ENCODE measurements around the gene JMJD4.

Gene JMJD4

DNA sequence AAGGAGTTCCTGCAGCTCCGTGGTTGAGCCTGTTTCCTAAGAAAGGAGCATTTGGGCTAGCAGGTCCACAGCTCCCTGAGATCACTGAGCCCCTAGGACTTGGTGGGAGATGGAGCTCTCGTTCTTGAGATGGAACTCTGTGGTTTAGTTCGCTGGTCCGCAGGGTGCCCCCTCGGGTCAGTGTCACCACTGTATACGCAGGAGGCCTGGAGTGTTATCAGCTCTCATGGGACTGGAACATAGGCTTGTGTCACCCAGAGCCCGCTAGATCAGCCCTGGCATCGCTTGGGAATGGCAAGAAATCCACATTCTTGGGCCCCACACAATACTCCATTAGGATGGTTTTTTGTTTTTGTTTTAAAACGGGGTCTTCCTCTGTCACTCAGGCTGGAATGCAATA lies 3.7 kb upstream of the JMJD4 start:
- Histone ChIP-seq H3K9me3 (ENCODE audit: insufficient read depth, low read length) (no peaks in the 10 kb centered on the region), H3K9ac (ENCODE audit: low read length) (no peak overlapping the region), H3K79me2 (ENCODE audit: low read length) (peaks cover 99% of the 10 kb centered on the region), H3K27ac (ENCODE audit: low read length) (no peak overlapping the region), H3K4me2 (ENCODE audit: low read length) (no peak overlapping the region), H3K4me1 (ENCODE audit: low read length) (peaks cover 22% of the 10 kb centered on the region), H4K20me1 (ENCODE audit: insufficient read depth, low read length) (peaks cover 54% of the 10 kb centered on the region), H3K27me3 (ENCODE audit: low read depth, low read length) (no peaks in the 10 kb centered on the region), H2AFZ (ENCODE audit: low read depth, low read length) (no peak overlapping the region), H3K36me3 (replicated peaks; ENCODE audit: low read depth, low read length) (peaks cover 39% of the 10 kb centered on the region), H3K4me3 (ENCODE audit: low read length) (no peak overlapping the region)
- no peak for TF ChIP-seq EZH2phosphoT487 (IDR thresholded peaks at IDR 0.05; ENCODE audit: low read depth)
- TF ChIP-seq, protein P1, sequence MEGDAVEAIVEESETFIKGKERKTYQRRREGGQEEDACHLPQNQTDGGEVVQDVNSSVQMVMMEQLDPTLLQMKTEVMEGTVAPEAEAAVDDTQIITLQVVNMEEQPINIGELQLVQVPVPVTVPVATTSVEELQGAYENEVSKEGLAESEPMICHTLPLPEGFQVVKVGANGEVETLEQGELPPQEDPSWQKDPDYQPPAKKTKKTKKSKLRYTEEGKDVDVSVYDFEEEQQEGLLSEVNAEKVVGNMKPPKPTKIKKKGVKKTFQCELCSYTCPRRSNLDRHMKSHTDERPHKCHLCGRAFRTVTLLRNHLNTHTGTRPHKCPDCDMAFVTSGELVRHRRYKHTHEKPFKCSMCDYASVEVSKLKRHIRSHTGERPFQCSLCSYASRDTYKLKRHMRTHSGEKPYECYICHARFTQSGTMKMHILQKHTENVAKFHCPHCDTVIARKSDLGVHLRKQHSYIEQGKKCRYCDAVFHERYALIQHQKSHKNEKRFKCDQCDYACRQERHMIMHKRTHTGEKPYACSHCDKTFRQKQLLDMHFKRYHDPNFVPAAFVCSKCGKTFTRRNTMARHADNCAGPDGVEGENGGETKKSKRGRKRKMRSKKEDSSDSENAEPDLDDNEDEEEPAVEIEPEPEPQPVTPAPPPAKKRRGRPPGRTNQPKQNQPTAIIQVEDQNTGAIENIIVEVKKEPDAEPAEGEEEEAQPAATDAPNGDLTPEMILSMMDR (IDR thresholded peaks at IDR 0.05; ENCODE audit: low read depth, low read length), result no peak

DNA sequence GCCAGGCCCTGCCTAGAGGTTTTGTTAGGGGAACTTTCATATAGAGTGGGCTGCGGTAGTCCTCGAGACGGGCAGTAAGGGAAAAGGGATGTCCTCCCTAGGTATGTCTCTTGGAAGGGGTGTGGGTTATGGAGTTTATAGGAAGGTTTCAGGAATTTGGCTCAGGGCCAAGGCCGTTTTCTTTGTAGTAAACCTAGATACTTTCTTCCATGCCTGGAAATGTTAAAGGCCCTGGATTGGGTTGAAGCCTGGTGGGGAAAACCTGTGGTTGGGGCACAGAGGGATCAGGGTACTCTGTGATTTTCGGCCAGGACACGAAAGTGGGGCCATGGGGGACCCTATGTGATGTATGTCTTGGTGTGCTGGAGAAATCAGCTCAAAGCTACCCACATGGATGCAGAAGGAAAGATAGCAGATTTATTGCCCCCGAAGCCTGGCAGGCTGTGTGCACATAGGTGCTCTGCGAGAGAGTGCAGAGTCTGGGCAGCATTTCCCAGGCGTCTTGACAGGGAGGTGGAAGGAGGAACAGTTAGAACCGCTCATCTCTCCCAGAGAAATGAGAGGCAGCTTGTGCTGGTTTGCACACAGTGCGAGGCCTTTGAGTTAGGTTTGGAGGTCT lies 1.8 kb upstream of the JMJD4 start:
- H3K79me2 ChIP-seq (ENCODE audit: low read length), result peaks cover 99% of the 10 kb centered on the region
- no peak for TF ChIP-seq EZH2phosphoT487 (IDR thresholded peaks at IDR 0.05; ENCODE audit: low read depth)
- TF ChIP-seq, protein P1 (IDR thresholded peaks at IDR 0.05; ENCODE audit: low read depth, low read length), result no peak

DNA sequence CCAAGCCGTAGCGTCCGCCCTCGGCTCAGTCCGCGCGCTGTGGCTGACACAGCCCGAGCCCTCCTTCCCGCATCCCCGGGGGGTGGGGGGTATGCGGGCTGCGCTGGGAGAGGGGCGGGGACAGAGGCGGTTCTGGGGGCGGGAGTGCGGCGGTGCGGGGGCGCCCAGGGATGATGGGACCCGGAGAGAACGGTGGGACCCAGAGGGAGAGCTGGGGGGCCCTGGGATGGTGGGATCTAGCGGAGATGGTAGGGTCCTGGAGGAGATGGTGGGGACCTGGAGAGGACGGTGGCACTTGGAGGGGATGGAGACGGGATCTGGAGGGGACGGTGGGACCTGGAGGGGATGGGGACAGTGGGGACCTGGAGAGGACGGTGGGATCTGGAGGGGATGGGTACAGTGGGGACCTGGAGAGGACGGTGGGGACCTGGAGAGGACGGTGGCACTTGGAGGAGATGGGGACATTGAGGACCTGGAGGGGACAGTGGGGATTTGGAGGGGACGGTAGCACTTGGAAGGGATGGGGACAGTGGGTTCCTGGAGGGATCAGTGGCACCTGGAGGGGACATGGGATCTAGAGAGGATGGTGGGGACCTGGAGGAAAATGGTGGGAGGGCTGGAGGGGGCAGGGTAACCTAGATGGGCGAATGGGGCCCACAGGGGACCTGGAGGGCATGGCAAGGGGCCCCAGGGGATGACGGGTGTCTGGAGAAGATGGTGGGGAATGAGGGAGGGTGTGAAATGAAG lies 610 bp upstream of the JMJD4 start:
- no peak for TF ChIP-seq EZH2phosphoT487 (IDR thresholded peaks at IDR 0.05; ENCODE audit: low read depth)
- TF ChIP-seq, protein P1 (IDR thresholded peaks at IDR 0.05; ENCODE audit: low read depth, low read length), result no peak
- Histone ChIP-seq H3K4me3 (ENCODE audit: low read length) (peak overlapping the region; percentile 97), H2AFZ (ENCODE audit: low read depth, low read length) (no peak overlapping the region; the same call in 1 of the 2 replicates), H4K20me1 (ENCODE audit: insufficient read depth, low read length) (peaks cover 35% of the 10 kb centered on the region), H3K27ac (ENCODE audit: low read length) (peak overlapping the region; percentile 51), H3K4me2 (ENCODE audit: low read length) (peak overlapping the region; percentile 94), H3K4me1 (ENCODE audit: low read length) (peaks cover 32% of the 10 kb centered on the region), H3K9ac (ENCODE audit: low read length) (peak overlapping the region; percentile 93), H3K79me2 (ENCODE audit: low read length) (peaks cover 100% of the 10 kb centered on the region), H3K27me3 (ENCODE audit: low read depth, low read length) (no peaks in the 10 kb centered on the region), H3K9me3 (ENCODE audit: insufficient read depth, low read length) (no peaks in the 10 kb centered on the region), H3K36me3 (replicated peaks; ENCODE audit: low read depth, low read length) (peaks cover 65% of the 10 kb centered on the region)

More for the DNA sequence above, 1.8 kb upstream of the JMJD4 start:
- Histone ChIP-seq H4K20me1 (ENCODE audit: insufficient read depth, low read length) (peaks cover 38% of the 10 kb centered on the region), H3K4me1 (ENCODE audit: low read length) (peaks cover 27% of the 10 kb centered on the region), H3K27me3 (ENCODE audit: low read depth, low read length) (no peaks in the 10 kb centered on the region), H3K36me3 (replicated peaks; ENCODE audit: low read depth, low read length) (peaks cover 52% of the 10 kb centered on the region), H3K9ac (ENCODE audit: low read length) (peak overlapping the region; percentile 93; the same call in 1 of the 2 replicates), H3K4me3 (ENCODE audit: low read length) (peak overlapping the region; percentile 97), H3K9me3 (ENCODE audit: insufficient read depth, low read length) (no peaks in the 10 kb centered on the region), H3K27ac (ENCODE audit: low read length) (no peak overlapping the region), H2AFZ (ENCODE audit: low read depth, low read length) (no peak overlapping the region), H3K4me2 (ENCODE audit: low read length) (peak overlapping the region; percentile 94)

DNA sequence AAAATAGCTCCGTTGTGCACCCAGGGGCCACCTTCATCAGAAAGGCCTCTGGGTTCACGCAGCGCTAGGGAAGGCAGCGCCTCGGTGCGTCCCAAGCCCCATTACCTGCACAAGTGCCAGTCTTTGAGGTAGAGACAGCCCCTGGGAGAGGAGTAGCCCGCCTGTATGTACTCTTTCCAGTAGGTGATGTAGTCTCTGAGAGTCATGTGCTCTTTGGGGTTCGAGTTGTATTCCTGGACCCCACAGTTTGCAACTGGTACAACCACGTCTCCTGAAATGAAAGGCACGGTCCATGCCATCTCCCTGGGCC lies 601 bp downstream of the JMJD4 start:
- H3K79me2 ChIP-seq (ENCODE audit: low read length), result peaks cover 93% of the 10 kb centered on the region

More for the DNA sequence above, 601 bp downstream of the JMJD4 start:
- Histone ChIP-seq H3K9ac (ENCODE audit: low read length) (peak overlapping the region; percentile 98), H4K20me1 (ENCODE audit: insufficient read depth, low read length) (peaks cover 30% of the 10 kb centered on the region), H3K4me3 (ENCODE audit: low read length) (peak overlapping the region; percentile 97), H3K27ac (ENCODE audit: low read length) (peak overlapping the region; percentile 72), H3K36me3 (replicated peaks; ENCODE audit: low read depth, low read length) (peaks cover 56% of the 10 kb centered on the region), H3K4me1 (ENCODE audit: low read length) (peaks cover 35% of the 10 kb centered on the region), H3K9me3 (ENCODE audit: insufficient read depth, low read length) (no peaks in the 10 kb centered on the region), H2AFZ (ENCODE audit: low read depth, low read length) (no peak overlapping the region), H3K4me2 (ENCODE audit: low read length) (peak overlapping the region; percentile 95), H3K27me3 (ENCODE audit: low read depth, low read length) (no peaks in the 10 kb centered on the region)
- TF ChIP-seq, protein P1 (IDR thresholded peaks at IDR 0.05; ENCODE audit: low read depth, low read length), result no peak
- no peak for TF ChIP-seq EZH2phosphoT487 (IDR thresholded peaks at IDR 0.05; ENCODE audit: low read depth)

Data from OCI-LY3 (cell line).